Keratinocyte (primary cell): Measurements from ENCODE around the gene ARVCF. TPM values are rescaled to one million over a fixed set of nuclear protein-coding genes. Genes with fewer than 3 reads are reported as not detected.

Experiments
- DNase-seq: peaks from one replicate; pipeline ENCODE4 v3.0.0-alpha.2; 2011; ENCODE audit warnings: low read depth, missing footprints, low spot score
- FAIRE-seq: peaks from 2 replicates; lab custom pipeline; 2011; peaks lifted over from hg19 to GRCh38; lab: Jason Lieb, UNC
- H2AFZ ChIP-seq: 2 replicates; pipeline ENCODE4 v1.6.0; 2012; ENCODE audit warnings: low read length, control low read depth, inconsistent platforms; ENCODE audit not compliant: control insufficient read depth
- H3K27ac ChIP-seq: 2 replicates; pipeline ENCODE4 v1.5.1; 2011; ENCODE audit warnings: low read length; ENCODE audit not compliant: control insufficient read depth, insufficient read depth
- H3K27me3 ChIP-seq: 3 replicates; pipeline ENCODE4 v1.6.0; 2011; ENCODE audit warnings: low read length; ENCODE audit not compliant: control insufficient read depth, insufficient read depth; ENCODE audit errors: extremely low read depth
- H3K36me3 ChIP-seq, 2 experiments: 2 replicates in 1 of 2; 3 replicates in 1 of 2; pipeline ENCODE4 v1.5.1; 2011; ENCODE audit warnings: low read length in 2 of 2, mild to moderate bottlenecking in 1 of 2; ENCODE audit not compliant: control insufficient read depth in 2 of 2, insufficient read depth in 2 of 2; ENCODE audit errors: extremely low read depth in 1 of 2
- H3K4me1 ChIP-seq: 3 replicates; pipeline ENCODE4 v1.5.1; 2011; ENCODE audit warnings: low read length; ENCODE audit not compliant: control insufficient read depth, insufficient read depth; ENCODE audit errors: extremely low read depth
- H3K4me2 ChIP-seq: 3 replicates; pipeline ENCODE4 v1.6.0; 2011; ENCODE audit warnings: low read depth, low read length; ENCODE audit not compliant: control insufficient read depth, insufficient read depth; ENCODE audit errors: extremely low read depth
- H3K4me3 ChIP-seq, 3 experiments: fragments of 200-600 bp in 1 of 3; sonication (generic) in 1 of 3; 2 replicates in 2 of 3; 3 replicates in 1 of 3; pipeline ENCODE4 v1.5.1; 2011 to 2016; ENCODE audit warnings: low read length in 3 of 3, mild to moderate bottlenecking in 3 of 3, control low read depth in 2 of 3, inconsistent platforms in 1 of 3, low read depth in 1 of 3, mixed read lengths in 1 of 3, mixed run types in 1 of 3, moderate library complexity in 1 of 3; ENCODE audit not compliant: control insufficient read depth in 2 of 3, insufficient read depth in 2 of 3; ENCODE audit errors: extremely low read depth in 1 of 3
- H3K79me2 ChIP-seq: 2 replicates; pipeline ENCODE4 v1.6.0; 2012; ENCODE audit warnings: low read length; ENCODE audit not compliant: control insufficient read depth, insufficient read depth
- H3K9ac ChIP-seq: 3 replicates; pipeline ENCODE4 v1.6.0; 2011; ENCODE audit warnings: low read length; ENCODE audit not compliant: control insufficient read depth, insufficient read depth; ENCODE audit errors: extremely low read depth
- H3K9me1 ChIP-seq: 3 replicates; pipeline ENCODE4 v1.6.0; 2011; ENCODE audit warnings: low read length; ENCODE audit not compliant: control insufficient read depth, insufficient read depth; ENCODE audit errors: extremely low read depth
- H3K9me3 ChIP-seq: 2 replicates; pipeline ENCODE4 v1.5.1; 2012; ENCODE audit warnings: low read depth, low read length; ENCODE audit not compliant: control insufficient read depth
- H4K20me1 ChIP-seq: 3 replicates; pipeline ENCODE4 v1.6.0; 2011; ENCODE audit warnings: low read length; ENCODE audit not compliant: control insufficient read depth, insufficient read depth; ENCODE audit errors: extremely low read depth
- CTCF ChIP-seq, 3 experiments: IDR thresholded peaks in 1 of 3; conservative IDR thresholded peaks in 1 of 3; optimal IDR thresholded peaks in 1 of 3; 2 replicates in 2 of 3; 3 replicates in 1 of 3; pipeline versions ENCODE3 to v1.5.1; 2011; ENCODE audit warnings: low read length in 3 of 3, mild to moderate bottlenecking in 3 of 3, moderate library complexity in 2 of 3, control low read depth in 1 of 3, inconsistent platforms in 1 of 3; ENCODE audit not compliant: insufficient read depth in 2 of 3; ENCODE audit errors: extremely low read depth in 1 of 3
- EZH2 ChIP-seq: IDR thresholded peaks from one replicate; pipeline ENCODE4 v1.6.1; 2012; ENCODE audit warnings: inconsistent platforms, mild to moderate bottlenecking, low read length, moderate library complexity
- dilution Hi-C: fragments of 300-500 bp; cut with MboI; formaldehyde crosslinking; loops from one replicate; pipeline ENCODE4 v1.7.0; 2020; ENCODE audit warnings: low sequenced_read_pairs; ENCODE audit not compliant: extremely low pct_ligation_motif_present
- polyA plus RNA-seq, 5 experiments: library from polyadenylated mRNA; depleted of rRNA in 3 of 5; stranded (reverse) in 3 of 5; stranded (forward) in 1 of 5; unstranded in 1 of 5; fragments of >200 nt; gene quantifications; 1 replicate in 1 of 5; 2 replicates in 3 of 5; 3 replicates in 1 of 5; pipeline versions ENCODE4 v1.2.1 to v1.2.3, GENCODE V29; 2011 to 2012; ENCODE audit warnings: missing spikeins in 2 of 5, low read depth in 1 of 5, low replicate concordance in 1 of 5

The ARVCF gene
- polyA plus RNA-seq, 1 donor (not counting 4 experiments of a cell fraction or from before 2014, with no cell fraction given), result 5.7 TPM

- Histone ChIP-seq H3K4me1 (peaks cover 39% of the 10 kb centered on the region), H3K9me1 (peaks cover 5% of the 10 kb centered on the region), H3K27me3 (no peaks in the 10 kb centered on the region), H3K9me3 (no peaks in the 10 kb centered on the region), H3K9ac (peak overlapping the region; percentile 62), H2AFZ (no peak overlapping the region), H4K20me1 (no peaks in the 10 kb centered on the region), H3K4me2 (peak overlapping the region; percentile 60), H3K79me2 (no peaks in the 10 kb centered on the region), H3K36me3 (peaks cover 0 to 2% of the 10 kb centered on the region in 2 experiments), H3K4me3 (no peak overlapping the region), H3K27ac (peak overlapping the region; percentile 65)
- FAIRE-seq (no peak), DNase-seq (no peak)
- dilution Hi-C loops, result no loop called here
- no peak for TF ChIP-seq EZH2
- no peak for TF ChIP-seq CTCF (optimal IDR thresholded peaks at IDR 0.05 in 1 of 3, IDR thresholded peaks at IDR 0.05 in 1 of 3, conservative IDR thresholded peaks at IDR 0.05 in 1 of 3; ENCODE audit: extremely low read depth in 1 of 3, insufficient read depth in 2 of 3, low read length in 3 of 3)
Measured at GRCh38 chr22:19983741-19984140, 32.9 kb downstream of the ARVCF start.

- dilution Hi-C loops, result no loop called here
- no peak overlapping the region for H3K27ac ChIP-seq
- peak overlapping the region; percentile 6 for H3K4me2 ChIP-seq
- H3K9me1 ChIP-seq, result peaks cover 5% of the 10 kb centered on the region
- TF ChIP-seq CTCF (optimal IDR thresholded peaks at IDR 0.05 in 1 of 3, IDR thresholded peaks at IDR 0.05 in 1 of 3, conservative IDR thresholded peaks at IDR 0.05 in 1 of 3; ENCODE audit: extremely low read depth in 1 of 3, insufficient read depth in 2 of 3, low read length in 3 of 3) (no peak), EZH2 (no peak)
- no peaks in the 10 kb centered on the region for H3K27me3 ChIP-seq
- H3K4me1 ChIP-seq, result peaks cover 39% of the 10 kb centered on the region
- H2AFZ ChIP-seq, result no peak overlapping the region
- FAIRE-seq, result no peak
- H3K4me3 ChIP-seq, result no peak overlapping the region
- no peaks in the 10 kb centered on the region for H3K9me3 ChIP-seq
- no peak for DNase-seq
- peaks cover 0 to 5% of the 10 kb centered on the region in 2 experiments for H3K36me3 ChIP-seq
- no peaks in the 10 kb centered on the region for H3K79me2 ChIP-seq
- no peak overlapping the region for H3K9ac ChIP-seq
- H4K20me1 ChIP-seq, result no peaks in the 10 kb centered on the region
Measured at GRCh38 chr22:19982991-19983578, 33.5 kb downstream of the ARVCF start.
